ENCODE data around the gene MTLN. TPM values are rescaled to one million over a fixed set of nuclear protein-coding genes. Genes with fewer than 3 reads are reported as not detected.

MTLN gene
- total and polyA plus RNA-seq, 2 of the 13 experiments (the other 11 are each of a cell fraction or from before 2014, with no cell fraction given) = 37.1 to 50.4 TPM

DNA sequence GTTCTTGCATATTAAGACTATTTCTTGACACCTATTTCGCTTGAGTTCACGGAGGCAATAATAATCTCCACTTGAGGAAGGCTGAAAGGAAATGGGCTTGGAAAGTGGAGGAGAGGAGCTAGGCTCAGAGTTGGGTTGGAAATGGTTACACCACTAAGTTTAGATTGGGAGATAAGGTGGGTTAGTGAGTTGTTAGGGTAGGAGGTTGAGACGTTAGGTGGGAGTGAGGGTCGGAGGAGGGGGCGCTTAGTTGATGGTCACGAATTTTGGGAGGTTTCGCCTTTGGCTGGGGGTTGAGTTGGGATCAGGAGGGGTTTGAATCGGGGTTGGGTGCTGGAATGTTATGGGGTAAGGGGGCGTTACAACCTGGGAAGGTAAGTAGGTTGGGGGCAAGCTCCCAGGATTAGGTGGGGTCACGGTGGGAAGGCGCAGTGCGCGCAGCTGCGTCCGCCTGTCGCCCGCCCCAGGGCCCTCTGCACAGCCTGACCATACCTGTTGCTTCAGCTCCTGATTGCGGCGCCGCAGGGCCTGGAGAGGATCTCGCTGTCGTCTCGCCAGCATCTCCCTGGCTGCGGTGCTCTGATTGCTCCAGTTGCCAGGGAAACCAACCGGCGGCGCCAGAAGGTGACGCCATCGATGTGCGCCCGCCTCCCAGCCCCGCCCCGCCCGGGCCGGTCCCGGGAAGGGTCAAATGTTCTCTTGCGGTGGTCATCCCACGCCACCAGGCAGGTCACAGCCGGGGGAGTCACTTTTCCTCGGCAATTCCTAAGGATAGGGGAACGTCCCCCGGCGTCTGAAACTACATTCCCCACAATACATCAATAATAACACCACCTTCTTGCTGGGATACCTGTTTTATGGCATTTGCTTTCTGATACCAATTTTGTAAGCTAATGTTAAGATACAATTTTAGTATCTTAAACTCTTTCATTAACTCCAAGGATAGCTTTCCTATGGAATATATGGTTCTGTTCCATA lies 7.7 kb downstream of the MTLN start, which contains the start of gene NPHP1 (continued):
- TF ChIP-seq TRIM22 (IDR thresholded peaks at IDR 0.05) (no peak), HOXD1 (CRISPR knock-in tag; IDR thresholded peaks at IDR 0.05) (peak; percentile 82; the same call in 1 of the 2 replicates), SMAD3 (CRISPR knock-in tag; IDR thresholded peaks at IDR 0.05) (peak; percentile 95), RFX5 (IDR thresholded peaks at IDR 0.05; ENCODE audit: low read depth, low read length) (peak; percentile 64; the same call in 1 of the 2 replicates), CAMTA2 (CRISPR knock-in tag; IDR thresholded peaks at IDR 0.05; ENCODE audit: borderline replicate concordance) (no peak), CBFB (CRISPR knock-in tag; IDR thresholded peaks at IDR 0.05) (peak; percentile 80), POGZ (CRISPR knock-in tag; IDR thresholded peaks at IDR 0.05) (peak; percentile 97)
- TF ChIP-seq, protein P1, sequence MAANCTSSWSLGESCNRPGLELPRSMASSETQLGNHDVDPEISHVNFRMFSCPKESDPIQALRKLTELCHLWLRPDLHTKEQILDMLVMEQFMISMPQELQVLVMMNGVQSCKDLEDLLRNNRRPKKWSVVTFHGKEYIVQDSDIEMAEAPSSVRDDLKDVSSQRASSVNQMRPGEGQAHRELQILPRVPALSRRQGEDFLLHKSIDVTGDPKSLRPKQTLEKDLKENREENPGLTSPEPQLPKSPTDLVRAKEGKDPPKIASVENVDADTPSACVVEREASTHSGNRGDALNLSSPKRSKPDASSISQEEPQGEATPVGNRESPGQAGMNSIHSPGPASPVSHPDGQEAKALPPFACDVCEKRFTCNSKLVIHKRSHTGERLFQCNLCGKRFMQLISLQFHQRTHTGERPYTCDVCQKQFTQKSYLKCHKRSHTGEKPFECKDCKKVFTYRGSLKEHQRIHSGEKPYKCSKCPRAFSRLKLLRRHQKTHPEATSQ (CRISPR knock-in tag; IDR thresholded peaks at IDR 0.05; ENCODE audit: borderline replicate concordance) = no peak; the same call in 1 of the 2 replicates
- TF ChIP-seq, protein P2, sequence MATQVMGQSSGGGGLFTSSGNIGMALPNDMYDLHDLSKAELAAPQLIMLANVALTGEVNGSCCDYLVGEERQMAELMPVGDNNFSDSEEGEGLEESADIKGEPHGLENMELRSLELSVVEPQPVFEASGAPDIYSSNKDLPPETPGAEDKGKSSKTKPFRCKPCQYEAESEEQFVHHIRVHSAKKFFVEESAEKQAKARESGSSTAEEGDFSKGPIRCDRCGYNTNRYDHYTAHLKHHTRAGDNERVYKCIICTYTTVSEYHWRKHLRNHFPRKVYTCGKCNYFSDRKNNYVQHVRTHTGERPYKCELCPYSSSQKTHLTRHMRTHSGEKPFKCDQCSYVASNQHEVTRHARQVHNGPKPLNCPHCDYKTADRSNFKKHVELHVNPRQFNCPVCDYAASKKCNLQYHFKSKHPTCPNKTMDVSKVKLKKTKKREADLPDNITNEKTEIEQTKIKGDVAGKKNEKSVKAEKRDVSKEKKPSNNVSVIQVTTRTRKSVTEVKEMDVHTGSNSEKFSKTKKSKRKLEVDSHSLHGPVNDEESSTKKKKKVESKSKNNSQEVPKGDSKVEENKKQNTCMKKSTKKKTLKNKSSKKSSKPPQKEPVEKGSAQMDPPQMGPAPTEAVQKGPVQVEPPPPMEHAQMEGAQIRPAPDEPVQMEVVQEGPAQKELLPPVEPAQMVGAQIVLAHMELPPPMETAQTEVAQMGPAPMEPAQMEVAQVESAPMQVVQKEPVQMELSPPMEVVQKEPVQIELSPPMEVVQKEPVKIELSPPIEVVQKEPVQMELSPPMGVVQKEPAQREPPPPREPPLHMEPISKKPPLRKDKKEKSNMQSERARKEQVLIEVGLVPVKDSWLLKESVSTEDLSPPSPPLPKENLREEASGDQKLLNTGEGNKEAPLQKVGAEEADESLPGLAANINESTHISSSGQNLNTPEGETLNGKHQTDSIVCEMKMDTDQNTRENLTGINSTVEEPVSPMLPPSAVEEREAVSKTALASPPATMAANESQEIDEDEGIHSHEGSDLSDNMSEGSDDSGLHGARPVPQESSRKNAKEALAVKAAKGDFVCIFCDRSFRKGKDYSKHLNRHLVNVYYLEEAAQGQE (IDR thresholded peaks at IDR 0.05; ENCODE audit: borderline replicate concordance in 1 of 2, low read depth in 1 of 2, low read length in 2 of 2) = peak in 1 of 2 experiments; percentile 36; a peak in 1 of 4 replicates
- TF ChIP-seq, protein P3, sequence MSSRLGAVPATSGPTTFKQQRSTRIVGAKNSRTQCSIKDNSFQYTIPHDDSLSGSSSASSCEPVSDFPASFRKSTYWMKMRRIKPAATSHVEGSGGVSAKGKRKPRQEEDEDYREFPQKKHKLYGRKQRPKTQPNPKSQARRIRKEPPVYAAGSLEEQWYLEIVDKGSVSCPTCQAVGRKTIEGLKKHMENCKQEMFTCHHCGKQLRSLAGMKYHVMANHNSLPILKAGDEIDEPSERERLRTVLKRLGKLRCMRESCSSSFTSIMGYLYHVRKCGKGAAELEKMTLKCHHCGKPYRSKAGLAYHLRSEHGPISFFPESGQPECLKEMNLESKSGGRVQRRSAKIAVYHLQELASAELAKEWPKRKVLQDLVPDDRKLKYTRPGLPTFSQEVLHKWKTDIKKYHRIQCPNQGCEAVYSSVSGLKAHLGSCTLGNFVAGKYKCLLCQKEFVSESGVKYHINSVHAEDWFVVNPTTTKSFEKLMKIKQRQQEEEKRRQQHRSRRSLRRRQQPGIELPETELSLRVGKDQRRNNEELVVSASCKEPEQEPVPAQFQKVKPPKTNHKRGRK (CRISPR knock-in tag; IDR thresholded peaks at IDR 0.05) = no peak
- TF ChIP-seq, protein P4, sequence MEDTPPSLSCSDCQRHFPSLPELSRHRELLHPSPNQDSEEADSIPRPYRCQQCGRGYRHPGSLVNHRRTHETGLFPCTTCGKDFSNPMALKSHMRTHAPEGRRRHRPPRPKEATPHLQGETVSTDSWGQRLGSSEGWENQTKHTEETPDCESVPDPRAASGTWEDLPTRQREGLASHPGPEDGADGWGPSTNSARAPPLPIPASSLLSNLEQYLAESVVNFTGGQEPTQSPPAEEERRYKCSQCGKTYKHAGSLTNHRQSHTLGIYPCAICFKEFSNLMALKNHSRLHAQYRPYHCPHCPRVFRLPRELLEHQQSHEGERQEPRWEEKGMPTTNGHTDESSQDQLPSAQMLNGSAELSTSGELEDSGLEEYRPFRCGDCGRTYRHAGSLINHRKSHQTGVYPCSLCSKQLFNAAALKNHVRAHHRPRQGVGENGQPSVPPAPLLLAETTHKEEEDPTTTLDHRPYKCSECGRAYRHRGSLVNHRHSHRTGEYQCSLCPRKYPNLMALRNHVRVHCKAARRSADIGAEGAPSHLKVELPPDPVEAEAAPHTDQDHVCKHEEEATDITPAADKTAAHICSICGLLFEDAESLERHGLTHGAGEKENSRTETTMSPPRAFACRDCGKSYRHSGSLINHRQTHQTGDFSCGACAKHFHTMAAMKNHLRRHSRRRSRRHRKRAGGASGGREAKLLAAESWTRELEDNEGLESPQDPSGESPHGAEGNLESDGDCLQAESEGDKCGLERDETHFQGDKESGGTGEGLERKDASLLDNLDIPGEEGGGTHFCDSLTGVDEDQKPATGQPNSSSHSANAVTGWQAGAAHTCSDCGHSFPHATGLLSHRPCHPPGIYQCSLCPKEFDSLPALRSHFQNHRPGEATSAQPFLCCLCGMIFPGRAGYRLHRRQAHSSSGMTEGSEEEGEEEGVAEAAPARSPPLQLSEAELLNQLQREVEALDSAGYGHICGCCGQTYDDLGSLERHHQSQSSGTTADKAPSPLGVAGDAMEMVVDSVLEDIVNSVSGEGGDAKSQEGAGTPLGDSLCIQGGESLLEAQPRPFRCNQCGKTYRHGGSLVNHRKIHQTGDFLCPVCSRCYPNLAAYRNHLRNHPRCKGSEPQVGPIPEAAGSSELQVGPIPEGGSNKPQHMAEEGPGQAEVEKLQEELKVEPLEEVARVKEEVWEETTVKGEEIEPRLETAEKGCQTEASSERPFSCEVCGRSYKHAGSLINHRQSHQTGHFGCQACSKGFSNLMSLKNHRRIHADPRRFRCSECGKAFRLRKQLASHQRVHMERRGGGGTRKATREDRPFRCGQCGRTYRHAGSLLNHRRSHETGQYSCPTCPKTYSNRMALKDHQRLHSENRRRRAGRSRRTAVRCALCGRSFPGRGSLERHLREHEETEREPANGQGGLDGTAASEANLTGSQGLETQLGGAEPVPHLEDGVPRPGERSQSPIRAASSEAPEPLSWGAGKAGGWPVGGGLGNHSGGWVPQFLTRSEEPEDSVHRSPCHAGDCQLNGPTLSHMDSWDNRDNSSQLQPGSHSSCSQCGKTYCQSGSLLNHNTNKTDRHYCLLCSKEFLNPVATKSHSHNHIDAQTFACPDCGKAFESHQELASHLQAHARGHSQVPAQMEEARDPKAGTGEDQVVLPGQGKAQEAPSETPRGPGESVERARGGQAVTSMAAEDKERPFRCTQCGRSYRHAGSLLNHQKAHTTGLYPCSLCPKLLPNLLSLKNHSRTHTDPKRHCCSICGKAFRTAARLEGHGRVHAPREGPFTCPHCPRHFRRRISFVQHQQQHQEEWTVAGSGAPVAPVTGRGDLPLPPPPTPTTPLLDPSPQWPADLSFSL (CRISPR knock-in tag; IDR thresholded peaks at IDR 0.05) = 0 out of 2 replicates have a peak, but pooled peaks have one; percentile 15

Data from HepG2 (cell line).